Endometrial microvascular endothelial cells (primary cell): ENCODE data around the gene SERTAD1. TPM values are rescaled to one million over a fixed set of nuclear protein-coding genes. Genes with fewer than 3 reads are reported as not detected.
"Not testable (repeated sequence)": the region's sequence is repeated elsewhere in the genome, so short reads cannot be mapped to it uniquely, and the experiment has no call there.

ENCODE experiments used
- in situ Hi-C: cut with HindIII; loops from 2 replicates; pipeline ENCODE4 v1.10.0; 2017; ENCODE audit warnings: low sequenced_read_pairs, low pct_unique_long_range_greater_than_20kb; ENCODE audit errors: inconsistent ontology term
- total RNA-seq: library from RNA; depleted of rRNA; stranded (reverse); fragments of >200 nt; gene quantifications from one replicate; pipeline ENCODE4 v1.2.3, GENCODE V29; 2015; ENCODE audit errors: inconsistent ontology term

Gene SERTAD1
- total RNA-seq, 1 donor from 2014 or later, result 23.0 TPM

- in situ Hi-C loops, result no loop called here
Measured at GRCh38 chr19:40453151-40453735, 27.5 kb upstream of the SERTAD1 start.

- in situ Hi-C loops, result no loop called here
Measured at GRCh38 chr19:40452016-40452415, 26.2 kb upstream of the SERTAD1 start.

- in situ Hi-C loops, result no loop called here
Measured at GRCh38 chr19:40450664-40451063, 24.9 kb upstream of the SERTAD1 start.

GRCh38 chr19:40449506-40449905, 23.7 kb upstream of the SERTAD1 start:
- in situ Hi-C loops, result no loop called here

- in situ Hi-C loops, result no loop called here
Measured at GRCh38 chr19:40446263-40446784, 20.5 kb upstream of the SERTAD1 start.

- in situ Hi-C loops, result no loop called here
Measured at GRCh38 chr19:40445780-40446262, 20.0 kb upstream of the SERTAD1 start.

GRCh38 chr19:40444825-40445312, 19.1 kb upstream of the SERTAD1 start:
- in situ Hi-C loops, result no loop called here

GRCh38 chr19:40444000-40444824, 18.4 kb upstream of the SERTAD1 start, which contains the start of gene SERTAD3:
Gene SERTAD3 (minus strand): TSS chr19:40444335. CDS start chr19:40442080, 2,255 bp downstream.
- in situ Hi-C loops, result no loop called here

GRCh38 chr19:40443131-40443999, 17.6 kb upstream of the SERTAD1 start:
- in situ Hi-C loops, result no loop called here

GRCh38 chr19:40442328-40443130, 16.7 kb upstream of the SERTAD1 start:
- in situ Hi-C loops, result no loop called here

- in situ Hi-C loops, result no loop called here
Measured at GRCh38 chr19:40441719-40442253, 16.0 kb upstream of the SERTAD1 start.

- in situ Hi-C loops, result no loop called here
Measured at GRCh38 chr19:40438284-40438683, 12.5 kb upstream of the SERTAD1 start.

- in situ Hi-C loops, result no loop called here
Measured at GRCh38 chr19:40433391-40434216, 7.8 kb upstream of the SERTAD1 start.

- in situ Hi-C loops, result not testable (repeated sequence)
Measured at GRCh38 chr19:40432760-40433159, 7.0 kb upstream of the SERTAD1 start.

GRCh38 chr19:40431698-40432097, 5.9 kb upstream of the SERTAD1 start:
- in situ Hi-C loops, result no loop called here

- in situ Hi-C loops, result not testable (repeated sequence)
Measured at GRCh38 chr19:40430242-40430641, 4.5 kb upstream of the SERTAD1 start.

- in situ Hi-C loops, result not testable (repeated sequence)
Measured at GRCh38 chr19:40428197-40428596, 2.4 kb upstream of the SERTAD1 start.
